H1 (cell line): Measurements from ENCODE around the gene ATG4D.

ENCODE experiments used
- ASH2L ChIP-seq: fragments of 200-600, 300-600 bp; sonication (generic); IDR thresholded peaks from one replicate; pipeline ENCODE4 v1.7.1; 2017; ENCODE audit warnings: low read length
- CHD2 ChIP-seq: IDR thresholded peaks from 2 replicates; pipeline ENCODE4 v1.6.1; 2012; ENCODE audit warnings: low read length, improper control_type of control experiment
- CTCF ChIP-seq, 3 experiments: IDR thresholded peaks; 1 replicate in 2 of 3; 2 replicates in 1 of 3; pipeline versions ENCODE4 v1.5.1 to v1.6.1; 2011; ENCODE audit warnings: low read length in 3 of 3, mild to moderate bottlenecking in 3 of 3, inconsistent platforms in 2 of 3, low read depth in 1 of 3, moderate library complexity in 1 of 3; ENCODE audit not compliant: insufficient read depth in 1 of 3; ENCODE audit errors: control extremely low read depth in 1 of 3
- EZH2 ChIP-seq: fragments of 200-600 bp; sonication (generic); IDR thresholded peaks from 2 replicates; pipeline ENCODE4 v1.7.1; 2012; ENCODE audit warnings: low read depth, mild to moderate bottlenecking, moderate library complexity, low read length, inconsistent platforms; ENCODE audit not compliant: severe bottlenecking
- POLR2A ChIP-seq, 2 experiments: IDR thresholded peaks; 1 replicate in 1 of 2; 2 replicates in 1 of 2; pipeline ENCODE4 v1.6.1; 2011; ENCODE audit warnings: low read depth in 2 of 2, low read length in 2 of 2, mild to moderate bottlenecking in 2 of 2; ENCODE audit errors: control extremely low read depth in 1 of 2
- RAD21 ChIP-seq, 2 experiments: IDR thresholded peaks in 1 of 2; conservative IDR thresholded peaks in 1 of 2; 2 replicates each; pipeline ENCODE4 v1.6.1; 2011; ENCODE audit warnings: low read depth in 2 of 2, low read length in 2 of 2, improper control_type of control experiment in 1 of 2, inconsistent platforms in 1 of 2, mild to moderate bottlenecking in 1 of 2, moderate library complexity in 1 of 2
- ZNF274 ChIP-seq: IDR thresholded peaks from 2 replicates; pipeline ENCODE4 v1.7.0; 2012; ENCODE audit warnings: low read length, borderline replicate concordance; ENCODE audit errors: extremely low read depth

GRCh38 chr19:10537668-10538067, 6.0 kb upstream of the ATG4D start:
- TF ChIP-seq CTCF (IDR thresholded peaks at IDR 0.05; ENCODE audit: control extremely low read depth in 1 of 3, insufficient read depth in 1 of 3, low read depth in 1 of 3, low read length in 3 of 3) = no peak
- no peak for TF ChIP-seq CHD2
- TF ChIP-seq EZH2 = no peak
- no peak for TF ChIP-seq RAD21 (IDR thresholded peaks at IDR 0.05 in 1 of 2, conservative IDR thresholded peaks at IDR 0.05 in 1 of 2; ENCODE audit: low read depth in 2 of 2, low read length in 2 of 2)
- TF ChIP-seq POLR2A (IDR thresholded peaks at IDR 0.05; ENCODE audit: control extremely low read depth in 1 of 2, low read depth in 2 of 2, low read length in 2 of 2) = no peak
- TF ChIP-seq ASH2L = no peak
- TF ChIP-seq ZNF274 = no peak
